HepG2 (cell line): Measurements from ENCODE around the gene PCSK1. TPM values are rescaled to one million over a fixed set of nuclear protein-coding genes. Genes with fewer than 3 reads are reported as not detected.

Source experiments
- ATAC-seq: fragments of 200-7000 bp; cut with Tn5 transposase; 3 replicates; pipeline ENCODE4 v1.9.1; 2020; ENCODE audit warnings: mild to moderate bottlenecking, moderate library complexity
- BruUV-seq: library from RNA; stranded (reverse); fragments of 400-500 nt; replicated peaks from 2 replicates; lab custom pipeline; 2021; lab: Mats Ljungman, UMichigan
- CTCF ChIA-PET: fragments of 300-600 bp; formaldehyde crosslinking; extraction: SDS; loops from one replicate; lab custom pipeline; 2021; ENCODE audit warnings: low total read pairs, inconsistent platforms, low intra/inter-chr PET ratio; lab: Yijun Ruan, JAX
- POLR2A ChIA-PET: fragments of 350-600 bp; sonication (Branson Sonifier 250); formaldehyde crosslinking; loops from one replicate; lab custom pipeline; 2020; ENCODE audit warnings: antibody characterized with exemption, inconsistent platforms; lab: Yijun Ruan, JAX
- DNase-seq: peaks from one replicate; pipeline ENCODE4 v3.0.0-alpha.2; 2015; ENCODE audit warnings: low spot score
- FAIRE-seq: peaks from 3 replicates; lab custom pipeline; 2011; peaks lifted over from hg19 to GRCh38; lab: Jason Lieb, UNC
- H2AFZ ChIP-seq: one replicate; pipeline ENCODE4 v1.6.1; 2011; ENCODE audit warnings: low read length, inconsistent platforms
- H3K27ac ChIP-seq: fragments of 300-600 bp; 3 replicates; pipeline ENCODE4 v1.8.0; 2011; ENCODE audit warnings: mixed run types, mild to moderate bottlenecking, mixed read lengths, low read length, inconsistent platforms; ENCODE audit not compliant: insufficient read depth; ENCODE audit errors: extremely low read length
- H3K27me3 ChIP-seq, 2 experiments: fragments of 200-600 bp in 1 of 2; 2 replicates in 1 of 2; 3 replicates in 1 of 2; pipeline versions ENCODE4 v1.6.0 to v1.8.0; 2011; ENCODE audit warnings: low read length in 2 of 2, mild to moderate bottlenecking in 2 of 2, moderate library complexity in 2 of 2, inconsistent platforms in 1 of 2; ENCODE audit not compliant: insufficient read depth in 2 of 2, control insufficient read depth in 1 of 2
- H3K36me3 ChIP-seq, 2 experiments: fragments of 200-600 bp in 1 of 2; replicated peaks in 1 of 2; 2 replicates in 1 of 2; 3 replicates in 1 of 2; pipeline versions ENCODE4 v1.5.1 to v1.8.0; 2011; ENCODE audit warnings: low read length in 2 of 2, inconsistent platforms in 1 of 2; ENCODE audit not compliant: insufficient read depth in 2 of 2, control insufficient read depth in 1 of 2
- H3K4me1 ChIP-seq: 2 replicates; pipeline ENCODE4 v1.5.1; 2012; ENCODE audit warnings: low read length, inconsistent platforms; ENCODE audit not compliant: insufficient read depth
- H3K4me2 ChIP-seq: 2 replicates; pipeline ENCODE4 v1.6.0; 2011; ENCODE audit warnings: low read depth, low read length, inconsistent platforms
- H3K4me3 ChIP-seq, 3 experiments: fragments of 200-600 bp in 1 of 3; sonication (generic), shearing (Covaris generic) in 1 of 3; replicated peaks in 1 of 3; 2 replicates each; pipeline ENCODE4 v1.5.1; 2011 to 2016; ENCODE audit warnings: low read length in 3 of 3, inconsistent platforms in 2 of 3, low read depth in 2 of 3, mild to moderate bottlenecking in 2 of 3, control low read depth in 1 of 3, mixed read lengths in 1 of 3; ENCODE audit not compliant: insufficient read depth in 1 of 3
- H3K79me2 ChIP-seq: one replicate; pipeline ENCODE4 v1.6.1; 2011; ENCODE audit warnings: low read length, inconsistent platforms; ENCODE audit not compliant: insufficient read depth
- H3K9ac ChIP-seq: 2 replicates; pipeline ENCODE4 v1.6.0; 2011; ENCODE audit warnings: mild to moderate bottlenecking, low read depth, low read length, inconsistent platforms; ENCODE audit not compliant: insufficient read depth
- H3K9me3 ChIP-seq: 2 replicates; pipeline ENCODE4 v1.5.1; 2012; ENCODE audit warnings: mild to moderate bottlenecking, low read length
- H4K20me1 ChIP-seq: 2 replicates; pipeline ENCODE4 v1.6.0; 2011; ENCODE audit warnings: inconsistent platforms, mild to moderate bottlenecking, low read length, moderate library complexity; ENCODE audit not compliant: insufficient read depth
- AGO1 ChIP-seq: fragments of 200-400 bp; formaldehyde crosslinking; IDR thresholded peaks from 2 replicates; pipeline ENCODE4 v1.6.1; 2017; ENCODE audit warnings: mild to moderate bottlenecking, low read depth, low read length, moderate library complexity; ENCODE audit not compliant: poor library complexity, severe bottlenecking
- DMTF1 ChIP-seq: sonication (generic); formaldehyde crosslinking; IDR thresholded peaks from 2 replicates; pipeline ENCODE4 v1.4.0; 2020; ENCODE audit warnings: mild to moderate bottlenecking, missing genetic modification reagents
- ESRRA ChIP-seq: sonication (generic); formaldehyde crosslinking; IDR thresholded peaks from 2 replicates; pipeline ENCODE4 v1.5.1; 2020; ENCODE audit warnings: mild to moderate bottlenecking, low read depth, missing genetic modification reagents
- MED8 ChIP-seq: sonication (generic); formaldehyde crosslinking; IDR thresholded peaks from 2 replicates; pipeline ENCODE4 v1.8.1; 2023; ENCODE audit warnings: mild to moderate bottlenecking, missing genetic modification reagents; ENCODE audit not compliant: insufficient replicate concordance
- MIER3 ChIP-seq: IDR thresholded peaks from 2 replicates; pipeline ENCODE4 v1.6.1; 2016; ENCODE audit warnings: missing compliant biosample characterization, borderline replicate concordance
- MYC ChIP-seq: sonication (generic); formaldehyde crosslinking; IDR thresholded peaks from 2 replicates; pipeline ENCODE4 v1.9.0; 2021; ENCODE audit warnings: missing genetic modification reagents, borderline replicate concordance
- POLR2G ChIP-seq: fragments of 200-400 bp; formaldehyde crosslinking; IDR thresholded peaks from 2 replicates; pipeline ENCODE4 v1.6.1; 2018; ENCODE audit warnings: mild to moderate bottlenecking, low read depth, low read length, moderate library complexity
- SMYD3 ChIP-seq: sonication (generic); formaldehyde crosslinking; IDR thresholded peaks from 2 replicates; pipeline ENCODE4 v1.8.1; 2023; ENCODE audit warnings: mild to moderate bottlenecking, missing genetic modification reagents
- ZFP37 ChIP-seq: sonication (generic); formaldehyde crosslinking; IDR thresholded peaks from 2 replicates; pipeline ENCODE4 v1.4.0; 2020; ENCODE audit warnings: missing genetic modification reagents, borderline replicate concordance
- ZMAT5 ChIP-seq: sonication (generic); formaldehyde crosslinking; IDR thresholded peaks from 2 replicates; pipeline ENCODE4 v1.5.0; 2020; ENCODE audit warnings: mild to moderate bottlenecking, low read depth, missing genetic modification reagents, borderline replicate concordance
- ZNF333 ChIP-seq: sonication (generic); formaldehyde crosslinking; IDR thresholded peaks from 2 replicates; pipeline ENCODE4 v1.4.0; 2020; ENCODE audit warnings: mild to moderate bottlenecking, missing genetic modification reagents, borderline replicate concordance
- ZNF619 ChIP-seq: sonication (generic); formaldehyde crosslinking; IDR thresholded peaks from 2 replicates; pipeline ENCODE4 v1.4.0; 2020; ENCODE audit warnings: mild to moderate bottlenecking, missing genetic modification reagents
- ZNF75D ChIP-seq: sonication (generic); formaldehyde crosslinking; IDR thresholded peaks from 2 replicates; pipeline ENCODE4 v1.8.1; 2023; ENCODE audit warnings: missing genetic modification reagents, mild to moderate bottlenecking, borderline replicate concordance
- WGBS: methylation state at CpG from one replicate; pipeline ENCODE4 v1.1.6; 2017; ENCODE audit warnings: low lambda C conversion rate; 5-methylcytosine and 5-hydroxymethylcytosine counted together
- in situ Hi-C: cut with HindIII; loops from 2 replicates; pipeline ENCODE4 v1.10.0; 2017; ENCODE audit warnings: low pct_unique_long_range_greater_than_20kb; ENCODE audit not compliant: extremely low pct_ligation_motif_present
- intact Hi-C: fragments of 100-400 bp; cut with micrococcal nuclease; formaldehyde crosslinking; loops from one replicate; pipeline ENCODE4 v1.10.0; 2022; ENCODE audit not compliant: unreplicated experiment
- polyA plus RNA-seq, 8 experiments: library from polyadenylated mRNA; depleted of rRNA in 3 of 8; stranded (reverse) in 7 of 8; unstranded in 1 of 8; fragments of >200 nt; fragmentation: Illumina TruSeq in 4 of 8; extraction: Trizol in 4 of 8; gene quantifications; 2 replicates each; pipeline versions ENCODE4 v1.2.1 to v1.2.3, GENCODE V29; 2011 to 2016; ENCODE audit warnings: low read depth in 4 of 8, missing spikeins in 1 of 8, mixed read lengths in 1 of 8; ENCODE audit not compliant: insufficient read depth in 1 of 8
- total RNA-seq, 5 experiments: library from RNA; depleted of rRNA; stranded (reverse); fragments of >200 nt; fragmentation: Illumina TruSeq; extraction: Trizol; gene quantifications; 2 replicates each; pipeline ENCODE4 v1.2.3, GENCODE V29; 2016; ENCODE audit warnings: low read depth in 1 of 5

PCSK1 gene
- total and polyA plus RNA-seq, 2 of the 13 experiments (the other 11 are each of a cell fraction or from before 2014, with no cell fraction given), result not detected

- in situ Hi-C loops, result no loop called here
- BruUV-seq, result no TSS peak
- POLR2A ChIA-PET, result no interaction called here
- H3K4me2 ChIP-seq, result no peak overlapping the region
- no peaks in the 10 kb centered on the region for H3K9me3 ChIP-seq
- no peak overlapping the region for H3K9ac ChIP-seq
- no peaks in the 10 kb centered on the region for H3K36me3 ChIP-seq
- H2AFZ ChIP-seq, result no peak overlapping the region
- no peaks in the 10 kb centered on the region for H3K79me2 ChIP-seq
- TF ChIP-seq AGO1, result no peak
- TF ChIP-seq ZNF75D (CRISPR knock-in tag), result no peak
- TF ChIP-seq MIER3 (CRISPR knock-in tag), result no peak
- TF ChIP-seq POLR2G, result no peak
- no peak for TF ChIP-seq ESRRA
- TF ChIP-seq MYC (CRISPR knock-in tag), result no peak
- no peak for TF ChIP-seq ZNF333 (CRISPR knock-in tag)
- no peak for TF ChIP-seq MED8 (CRISPR knock-in tag)
- no peak for TF ChIP-seq ZMAT5 (CRISPR knock-in tag)
- TF ChIP-seq, all 625 proteins: peak for 0
- Histone ChIP-seq H3K27ac (no peak overlapping the region), H3K27me3 (no peaks in the 10 kb centered on the region), H3K4me1 (no peaks in the 10 kb centered on the region), H4K20me1 (no peaks in the 10 kb centered on the region), H3K4me3 (no peak overlapping the region)
- FAIRE-seq, result no peak
- intact Hi-C loops, result no loop called here
- ATAC-seq, result no peak
- DNase-seq, result no peak
- 10% methylated on average over 3 of the region's 3 CpGs for WGBS
- CTCF ChIA-PET, result no interaction called here
These were observed 20.3 kb upstream of the PCSK1 start for GRCh38 chr5:96453394-96453793.

- H4K20me1 ChIP-seq, result no peaks in the 10 kb centered on the region
- H3K27ac ChIP-seq, result no peak overlapping the region
- CTCF ChIA-PET, result no interaction called here
- WGBS, result 14% methylated on average over 1 of the region's 1 CpG
- no TSS peak for BruUV-seq
- no peaks in the 10 kb centered on the region for H3K79me2 ChIP-seq
- in situ Hi-C loops, result no loop called here
- H3K9me3 ChIP-seq, result no peaks in the 10 kb centered on the region
- H3K4me3 ChIP-seq, result no peak overlapping the region
- intact Hi-C loops, result no loop called here
- no peaks in the 10 kb centered on the region for H3K36me3 ChIP-seq
- H3K9ac ChIP-seq, result no peak overlapping the region
- H2AFZ ChIP-seq, result no peak overlapping the region
- POLR2A ChIA-PET, result no interaction called here
- FAIRE-seq, result no peak
- no peak for ATAC-seq
- no peak for DNase-seq
- no peaks in the 10 kb centered on the region for H3K4me1 ChIP-seq
- no peak for TF ChIP-seq DMTF1
- TF ChIP-seq ZFP37 (CRISPR knock-in tag), result no peak
- TF ChIP-seq SMYD3, result no peak
- no peak for TF ChIP-seq ZNF619 (CRISPR knock-in tag)
- TF ChIP-seq, all 625 proteins: peak for 0
- no peaks in the 10 kb centered on the region for H3K27me3 ChIP-seq
- H3K4me2 ChIP-seq, result no peak overlapping the region
These were observed 14.9 kb upstream of the PCSK1 start for GRCh38 chr5:96447949-96448348.
